SK-N-SH treated with all-trans-retinoic acid at 6 μM for 48 hours (cell line): ENCODE results near the gene CCIN.

Source experiments
- ATAC-seq: fragments of 200-7000 bp; cut with Tn5 transposase; 3 replicates; pipeline ENCODE4 v1.9.1; 2020; ENCODE audit warnings: mild to moderate bottlenecking, moderate library complexity
- ARNTL ChIP-seq: fragments of 450-650 bp; formaldehyde crosslinking; IDR thresholded peaks from 2 replicates; pipeline ENCODE4 v1.5.0; 2020; ENCODE audit warnings: low read depth, mild to moderate bottlenecking, moderate library complexity, borderline replicate concordance
- BACH2 ChIP-seq: fragments of 250-450 bp; sonication (Bioruptor Pico); IDR thresholded peaks from 2 replicates; pipeline ENCODE4 v1.9.0; 2021; ENCODE audit warnings: mild to moderate bottlenecking, borderline replicate concordance
- CREB5 ChIP-seq: fragments of 250-450 bp; sonication (Bioruptor Pico); IDR thresholded peaks from 2 replicates; pipeline ENCODE4 v1.5.1; 2020; ENCODE audit warnings: low read depth, mild to moderate bottlenecking, moderate library complexity
- CSDC2 ChIP-seq: fragments of 250-450 bp; sonication (Bioruptor Pico); IDR thresholded peaks from 2 replicates; pipeline ENCODE4 v1.5.0; 2020; ENCODE audit warnings: mild to moderate bottlenecking, moderate library complexity
- CSRNP3 ChIP-seq: fragments of 250-450 bp; sonication (Bioruptor Pico); IDR thresholded peaks from 2 replicates; pipeline ENCODE4 v1.5.1; 2021; ENCODE audit warnings: mild to moderate bottlenecking, moderate library complexity
- ESRRG ChIP-seq: fragments of 250-450 bp; sonication (Bioruptor Pico); IDR thresholded peaks from 2 replicates; pipeline ENCODE4 v1.6.1; 2021; ENCODE audit warnings: mild to moderate bottlenecking
- GLIS3 ChIP-seq: fragments of 250-450 bp; sonication (Bioruptor Pico); IDR thresholded peaks from 2 replicates; pipeline ENCODE4 v1.5.0; 2020; ENCODE audit warnings: mild to moderate bottlenecking, moderate library complexity
- ISL1 ChIP-seq: fragments of 250-450 bp; sonication (Bioruptor Pico); IDR thresholded peaks from 2 replicates; pipeline ENCODE4 v2.1.2; 2022; ENCODE audit warnings: mild to moderate bottlenecking, moderate library complexity
- PATZ1 ChIP-seq: fragments of 250-450 bp; sonication (Bioruptor Pico); IDR thresholded peaks from 2 replicates; pipeline ENCODE4 v1.8.0; 2020; ENCODE audit warnings: mild to moderate bottlenecking, moderate library complexity, borderline replicate concordance
- POU6F1 ChIP-seq: fragments of 250-450 bp; sonication (Bioruptor Pico); IDR thresholded peaks from 2 replicates; pipeline ENCODE4 v1.8.0; 2021; ENCODE audit warnings: low read depth, mild to moderate bottlenecking, moderate library complexity, borderline replicate concordance
- PPARA ChIP-seq: fragments of 250-450 bp; sonication (Bioruptor Pico); IDR thresholded peaks from 2 replicates; pipeline ENCODE4 v1.5.0; 2020; ENCODE audit warnings: mild to moderate bottlenecking, borderline replicate concordance
- RARB ChIP-seq: fragments of 250-450 bp; sonication (Bioruptor Pico); IDR thresholded peaks from 2 replicates; pipeline ENCODE4 v1.8.0; 2021; ENCODE audit warnings: mild to moderate bottlenecking, moderate library complexity
- SNAI2 ChIP-seq: fragments of 250-450 bp; sonication (Bioruptor Pico); IDR thresholded peaks from 2 replicates; pipeline ENCODE4 v1.5.0; 2020; ENCODE audit warnings: mild to moderate bottlenecking, moderate library complexity
- TOX ChIP-seq: fragments of 250-450 bp; sonication (Bioruptor Pico); IDR thresholded peaks from 2 replicates; pipeline ENCODE4 v1.8.0; 2021; ENCODE audit warnings: mild to moderate bottlenecking, moderate library complexity, borderline replicate concordance
- TSHZ2 ChIP-seq: fragments of 250-450 bp; sonication (Bioruptor Pico); IDR thresholded peaks from 2 replicates; pipeline ENCODE4 v1.5.0; 2020; ENCODE audit warnings: mild to moderate bottlenecking, moderate library complexity
- ZC3H10 ChIP-seq: fragments of 250-450 bp; sonication (Bioruptor Pico); IDR thresholded peaks from 2 replicates; pipeline ENCODE4 v1.5.1; 2021; ENCODE audit warnings: mild to moderate bottlenecking, moderate library complexity
- ZFP3 ChIP-seq: fragments of 250-450 bp; sonication (Bioruptor Pico); IDR thresholded peaks from 2 replicates; pipeline ENCODE4 v1.5.0; 2020; ENCODE audit warnings: mild to moderate bottlenecking, moderate library complexity
- ZFP30 ChIP-seq: fragments of 450-650 bp; formaldehyde crosslinking; IDR thresholded peaks from 2 replicates; pipeline ENCODE4 v1.5.0; 2022; ENCODE audit warnings: mild to moderate bottlenecking, moderate library complexity
- ZNF565 ChIP-seq: fragments of 450-650 bp; formaldehyde crosslinking; conservative IDR thresholded peaks from 2 replicates; pipeline ENCODE4 v1.5.0; 2020; ENCODE audit warnings: low read depth, mild to moderate bottlenecking, moderate library complexity
- ZNF70 ChIP-seq: fragments of 450-650 bp; formaldehyde crosslinking; IDR thresholded peaks from 2 replicates; pipeline ENCODE4 v1.5.0; 2020; ENCODE audit warnings: mild to moderate bottlenecking, moderate library complexity

The CCIN gene

GRCh38 chr9:36163786-36164170 lies 5.4 kb upstream of the CCIN start:
- ATAC-seq, result no peak
- TF ChIP-seq ZFP30 (CRISPR knock-in tag), result no peak
- no peak for TF ChIP-seq TOX (CRISPR knock-in tag)
- no peak for TF ChIP-seq RARB (CRISPR knock-in tag)
- TF ChIP-seq SNAI2 (CRISPR knock-in tag), result no peak
- TF ChIP-seq ARNTL (CRISPR knock-in tag), result no peak
- no peak for TF ChIP-seq PPARA (CRISPR knock-in tag)
- no peak for TF ChIP-seq ISL1
- TF ChIP-seq ZFP3 (CRISPR knock-in tag), result no peak
- no peak for TF ChIP-seq CREB5 (CRISPR knock-in tag)
- TF ChIP-seq ESRRG (CRISPR knock-in tag), result no peak
- no peak for TF ChIP-seq POU6F1 (CRISPR knock-in tag)
- TF ChIP-seq ZC3H10 (CRISPR knock-in tag), result no peak
- no peak for TF ChIP-seq PATZ1 (CRISPR knock-in tag)
- no peak for TF ChIP-seq ZNF70

- no peak for ATAC-seq
Observed at GRCh38 chr9:36164372-36164771, 4.8 kb upstream of the CCIN start.

GRCh38 chr9:36164989-36165388 lies 4.2 kb upstream of the CCIN start:
- no peak for TF ChIP-seq TSHZ2 (CRISPR knock-in tag)
- no peak for TF ChIP-seq RARB (CRISPR knock-in tag)
- no peak for TF ChIP-seq POU6F1 (CRISPR knock-in tag)

More at GRCh38 chr9:36164372-36164771, 4.8 kb upstream of the CCIN start:
- no peak for TF ChIP-seq ZNF565 (CRISPR knock-in tag)
- TF ChIP-seq CSRNP3 (CRISPR knock-in tag), result no peak
- no peak for TF ChIP-seq GLIS3 (CRISPR knock-in tag)
- no peak for TF ChIP-seq ESRRG (CRISPR knock-in tag)
- no peak for TF ChIP-seq PATZ1 (CRISPR knock-in tag)
- TF ChIP-seq CSDC2 (CRISPR knock-in tag), result no peak
- TF ChIP-seq ZC3H10 (CRISPR knock-in tag), result no peak
- no peak for TF ChIP-seq RARB (CRISPR knock-in tag)
- TF ChIP-seq ZNF70, result no peak
- TF ChIP-seq PPARA (CRISPR knock-in tag), result no peak
- TF ChIP-seq BACH2, result no peak
- TF ChIP-seq ISL1, result no peak
- TF ChIP-seq SNAI2 (CRISPR knock-in tag), result no peak

More at GRCh38 chr9:36164989-36165388, 4.2 kb upstream of the CCIN start:
- ATAC-seq, result no peak
